Measurements from ENCODE around the gene POP5.

Gene POP5

GRCh38 chr12:120554678-120555077 is 26.5 kb downstream of the POP5 start:
- TF ChIP-seq MAX (IDR thresholded peaks at IDR 0.05), result no peak
- TF ChIP-seq ZBTB7A (IDR thresholded peaks at IDR 0.05; ENCODE audit: low read depth), result no peak
- TF ChIP-seq YY1 (IDR thresholded peaks at IDR 0.05; ENCODE audit: low read depth), result no peak
- TF ChIP-seq FOXM1 (IDR thresholded peaks at IDR 0.05; ENCODE audit: borderline replicate concordance, low read depth), result no peak

- TF ChIP-seq ZBTB7A (IDR thresholded peaks at IDR 0.05; ENCODE audit: low read depth) (no peak), USF1 (IDR thresholded peaks at IDR 0.05) (no peak), EGR1 (IDR thresholded peaks at IDR 0.05) (no peak), TCF12 (IDR thresholded peaks at IDR 0.05; ENCODE audit: low read depth) (no peak), TAF1 (IDR thresholded peaks at IDR 0.05; ENCODE audit: low read depth) (no peak), FOXM1 (IDR thresholded peaks at IDR 0.05; ENCODE audit: borderline replicate concordance, low read depth) (no peak), YY1 (IDR thresholded peaks at IDR 0.05; ENCODE audit: low read depth) (no peak), NFIC (IDR thresholded peaks at IDR 0.05) (no peak), RAD21 (IDR thresholded peaks at IDR 0.05; ENCODE audit: low read depth) (no peak), MAX (IDR thresholded peaks at IDR 0.05) (no peak), CREB1 (IDR thresholded peaks at IDR 0.05; ENCODE audit: low read depth) (no peak), EP300 (IDR thresholded peaks at IDR 0.05; ENCODE audit: borderline replicate concordance) (no peak), CEBPB (IDR thresholded peaks at IDR 0.05) (no peak), TEAD4 (IDR thresholded peaks at IDR 0.05) (no peak)
These were observed 35.2 kb downstream of the POP5 start for GRCh38 chr12:120546050-120546386.

GRCh38 chr12:120544691-120545090 is 36.5 kb downstream of the POP5 start:
- no peak for TF ChIP-seq EP300 (IDR thresholded peaks at IDR 0.05; ENCODE audit: borderline replicate concordance)
- TF ChIP-seq USF1 (IDR thresholded peaks at IDR 0.05), result no peak
- no peak for TF ChIP-seq REST (IDR thresholded peaks at IDR 0.05; ENCODE audit: low read depth)
- TF ChIP-seq FOXM1 (IDR thresholded peaks at IDR 0.05; ENCODE audit: borderline replicate concordance, low read depth), result no peak
- TF ChIP-seq ZBTB7A (IDR thresholded peaks at IDR 0.05; ENCODE audit: low read depth), result no peak
- no peak for TF ChIP-seq NFIC (IDR thresholded peaks at IDR 0.05)
- TF ChIP-seq RAD21 (IDR thresholded peaks at IDR 0.05; ENCODE audit: low read depth), result no peak
- TF ChIP-seq YY1 (IDR thresholded peaks at IDR 0.05; ENCODE audit: low read depth), result no peak
- no peak for TF ChIP-seq CREB1 (IDR thresholded peaks at IDR 0.05; ENCODE audit: low read depth)
- TF ChIP-seq EGR1 (IDR thresholded peaks at IDR 0.05), result no peak
- TF ChIP-seq CEBPB (IDR thresholded peaks at IDR 0.05), result no peak
- TF ChIP-seq TEAD4 (IDR thresholded peaks at IDR 0.05), result no peak
- no peak for TF ChIP-seq TAF1 (IDR thresholded peaks at IDR 0.05; ENCODE audit: low read depth)
- TF ChIP-seq MAX (IDR thresholded peaks at IDR 0.05), result no peak
- TF ChIP-seq TCF12 (IDR thresholded peaks at IDR 0.05; ENCODE audit: low read depth), result no peak

GRCh38 chr12:120542166-120542565 is 39.0 kb downstream of the POP5 start:
- TF ChIP-seq CEBPB (IDR thresholded peaks at IDR 0.05), result no peak
- no peak for TF ChIP-seq MAX (IDR thresholded peaks at IDR 0.05)
- TF ChIP-seq FOXM1 (IDR thresholded peaks at IDR 0.05; ENCODE audit: borderline replicate concordance, low read depth), result no peak
- TF ChIP-seq TCF12 (IDR thresholded peaks at IDR 0.05; ENCODE audit: low read depth), result no peak
- no peak for TF ChIP-seq NFIC (IDR thresholded peaks at IDR 0.05)

GRCh38 chr12:120540445-120540844 is 40.8 kb downstream of the POP5 start:
- no peak for TF ChIP-seq REST (IDR thresholded peaks at IDR 0.05; ENCODE audit: low read depth)
- no peak for TF ChIP-seq NFIC (IDR thresholded peaks at IDR 0.05)
- no peak for TF ChIP-seq TAF1 (IDR thresholded peaks at IDR 0.05; ENCODE audit: low read depth)
- no peak for TF ChIP-seq FOXM1 (IDR thresholded peaks at IDR 0.05; ENCODE audit: borderline replicate concordance, low read depth)
- no peak for TF ChIP-seq ZBTB7A (IDR thresholded peaks at IDR 0.05; ENCODE audit: low read depth)

GRCh38 chr12:120539303-120539702 is 41.9 kb downstream of the POP5 start:
- no peak for TF ChIP-seq MAX (IDR thresholded peaks at IDR 0.05)
- TF ChIP-seq RAD21 (IDR thresholded peaks at IDR 0.05; ENCODE audit: low read depth), result no peak
- TF ChIP-seq FOXM1 (IDR thresholded peaks at IDR 0.05; ENCODE audit: borderline replicate concordance, low read depth), result no peak
- TF ChIP-seq TCF12 (IDR thresholded peaks at IDR 0.05; ENCODE audit: low read depth), result no peak
- TF ChIP-seq TAF1 (IDR thresholded peaks at IDR 0.05; ENCODE audit: low read depth), result no peak
- no peak for TF ChIP-seq USF1 (IDR thresholded peaks at IDR 0.05)
